ENCODE measurements around the gene JARID2. TPM values are rescaled to one million over a fixed set of nuclear protein-coding genes. Genes with fewer than 3 reads are reported as not detected.

Gene JARID2
- polyA plus RNA-seq, 1 donor: 13.1 TPM

GRCh38 chr6:15246666-15247499 is 1.0 kb downstream of the JARID2 start:
- DNase-seq (ENCODE audit: low read depth): no peak

GRCh38 chr6:15247500-15248450 is 1.9 kb downstream of the JARID2 start:
- DNase-seq (ENCODE audit: low read depth): no peak

DNA sequence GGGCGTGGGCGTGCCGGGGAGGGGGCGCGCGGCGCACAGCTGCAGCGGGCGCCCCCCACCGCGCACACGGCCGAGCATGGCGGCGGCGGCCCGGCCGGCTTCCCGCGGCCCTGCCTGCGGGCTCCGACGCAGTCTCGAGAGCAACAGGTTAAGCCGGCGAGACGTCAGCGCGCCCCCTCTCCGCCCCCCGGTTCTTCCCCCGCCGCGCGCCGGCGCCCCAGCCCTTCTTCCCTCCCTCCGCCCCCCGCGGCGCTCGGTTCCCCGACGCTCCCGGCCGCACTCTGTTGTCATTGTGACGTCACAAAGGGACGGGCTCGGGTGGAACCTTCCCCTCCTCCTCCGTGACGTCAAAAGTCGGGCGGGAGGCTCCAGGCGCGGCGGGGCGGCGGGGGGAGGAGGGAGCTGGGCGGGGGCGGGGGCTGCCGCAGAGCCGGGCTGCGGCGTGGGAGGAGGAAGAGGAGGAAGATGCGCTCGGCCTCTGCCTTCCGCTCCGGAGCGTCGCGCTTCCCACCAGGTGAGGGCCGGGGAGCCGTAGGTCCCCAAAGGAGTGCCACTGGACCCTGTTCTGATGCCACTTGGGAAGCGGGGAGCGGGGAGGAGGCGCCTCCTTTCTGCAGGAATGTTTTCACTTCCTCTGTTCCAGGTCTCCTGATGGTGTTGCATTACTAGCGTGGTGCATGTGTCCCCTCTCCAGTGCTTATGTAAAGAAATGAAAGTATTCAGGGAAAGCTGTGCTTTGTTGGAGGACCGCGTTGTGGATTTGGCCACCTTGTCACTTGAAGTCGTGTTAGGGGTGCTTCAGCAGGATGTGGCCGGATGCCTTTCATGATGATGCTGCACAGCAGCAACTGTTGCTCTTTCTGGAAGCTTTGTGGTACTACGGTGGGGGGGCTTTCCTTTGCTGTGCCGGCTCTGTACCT is 2.8 kb downstream of the JARID2 start:
- peak; percentile 89 for DNase-seq (ENCODE audit: low read depth)

DNA sequence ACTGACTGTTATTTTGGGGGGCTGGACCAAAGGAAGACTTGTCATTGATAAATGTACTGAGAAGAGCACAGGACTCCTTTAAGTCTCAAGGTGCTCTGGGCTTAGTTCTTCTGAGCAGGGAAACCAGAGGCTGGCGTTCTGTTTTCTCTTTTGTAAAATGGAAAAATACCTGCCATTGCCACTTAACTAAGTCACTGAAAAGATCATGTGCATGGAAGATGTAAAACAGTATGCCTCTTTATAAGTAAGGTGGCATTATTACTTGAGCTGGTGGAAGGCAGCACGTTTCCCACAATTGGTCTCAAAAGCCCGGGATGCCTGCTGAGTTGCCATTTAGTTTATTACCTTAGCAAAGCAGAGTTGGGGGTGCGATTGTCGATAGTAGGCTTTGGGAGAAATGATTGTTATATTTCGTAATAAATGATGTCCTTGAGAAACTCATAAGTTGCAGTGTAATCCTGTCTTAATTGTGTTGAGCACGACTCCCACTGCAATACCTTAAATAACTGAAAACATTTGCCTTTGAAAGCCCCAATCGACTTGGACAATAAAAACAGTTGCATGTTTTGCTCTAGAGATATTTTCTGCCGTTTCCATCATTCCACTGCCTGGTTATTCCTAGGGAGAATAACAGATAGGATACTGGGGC is 3.6 kb downstream of the JARID2 start:
- DNase-seq (ENCODE audit: low read depth): no peak

GRCh38 chr6:15250187-15251168 is 4.6 kb downstream of the JARID2 start:
- DNase-seq (ENCODE audit: low read depth): no peak

DNA sequence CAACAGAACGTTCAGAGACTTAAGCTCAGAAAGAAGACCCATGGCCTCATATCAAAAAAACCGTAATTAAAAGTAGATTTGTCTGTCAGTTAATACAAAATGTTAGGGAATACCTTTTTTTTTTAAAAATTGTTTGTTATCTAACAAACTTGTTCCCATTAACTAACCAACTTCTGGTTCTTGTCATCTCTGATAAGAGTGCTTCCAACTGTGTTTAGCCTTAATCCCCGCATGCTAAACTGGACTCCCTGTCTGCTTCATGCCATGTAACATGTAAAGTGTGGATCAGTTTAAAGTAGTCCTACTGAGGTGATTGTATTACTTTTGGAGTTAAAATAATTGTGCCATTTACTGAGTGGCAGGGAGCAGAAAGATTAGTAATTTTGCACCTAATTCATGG is 6.3 kb downstream of the JARID2 start:
- no peak for DNase-seq (ENCODE audit: low read depth)

- no peak for DNase-seq (ENCODE audit: low read depth)
Observed at GRCh38 chr6:15253203-15254022, 7.5 kb downstream of the JARID2 start.

DNA sequence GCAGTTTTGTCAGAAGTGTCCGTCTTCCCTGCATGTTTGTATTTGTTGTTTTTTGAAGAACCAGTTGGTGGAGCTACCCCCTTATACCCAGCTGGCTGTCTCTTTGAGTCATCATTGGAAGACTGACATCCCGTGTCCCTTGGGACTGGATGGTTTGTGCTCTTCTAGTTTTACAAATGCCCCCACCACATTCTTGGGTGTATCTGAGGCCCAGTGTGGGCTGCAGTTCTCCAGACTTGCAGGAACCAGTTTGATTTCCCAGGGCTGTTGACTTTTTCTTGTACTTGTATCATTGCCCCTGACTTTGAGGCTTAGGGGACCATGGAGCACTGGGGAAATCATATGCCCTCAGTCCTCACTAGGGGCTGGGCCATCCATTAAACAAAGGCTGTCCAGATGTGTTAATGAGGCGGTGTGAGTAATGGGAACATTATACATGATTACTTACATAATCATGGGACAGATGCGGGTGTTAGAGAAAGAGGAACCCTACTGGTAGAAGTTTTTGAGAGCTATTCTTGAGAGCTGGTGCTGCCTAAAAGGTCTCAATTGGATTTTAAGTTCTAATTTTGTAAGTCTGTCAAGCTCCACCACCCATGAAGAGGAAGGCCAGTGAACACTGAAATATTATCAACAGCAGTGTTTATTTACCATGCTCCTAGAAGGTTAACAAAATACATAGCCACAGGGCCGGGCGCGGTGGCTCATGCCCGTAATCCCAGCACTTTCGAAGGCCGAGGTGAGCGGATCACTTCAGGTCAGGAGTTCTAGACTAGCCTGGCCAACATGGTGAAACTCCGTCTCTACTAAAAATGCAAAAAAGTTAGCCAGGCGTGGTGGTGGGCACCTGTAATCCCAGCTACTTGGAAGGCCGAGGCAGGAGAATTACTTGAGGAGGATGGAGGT is 8.5 kb downstream of the JARID2 start:
- no peak for DNase-seq (ENCODE audit: low read depth)

DNA sequence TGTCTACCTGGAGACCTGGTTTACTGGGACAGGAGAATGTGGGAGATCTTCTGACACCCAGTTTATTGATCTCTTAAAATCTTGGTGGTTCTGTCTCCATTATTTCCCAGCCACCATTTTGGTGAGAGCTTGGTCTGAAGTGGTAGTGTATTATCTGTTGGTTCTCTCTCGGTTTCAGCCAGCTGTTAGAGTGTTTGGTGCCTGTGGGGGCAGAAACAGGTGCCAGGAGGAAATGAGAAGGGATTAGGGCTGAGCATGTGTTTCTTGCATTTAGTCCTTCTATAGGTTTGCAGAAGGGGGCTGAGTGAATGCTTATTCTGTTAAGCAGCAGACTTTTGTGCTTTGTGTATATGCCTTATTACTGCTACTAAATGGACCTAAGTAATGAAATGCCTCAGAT is 9.6 kb downstream of the JARID2 start:
- DNase-seq (ENCODE audit: low read depth): no peak

- no peak for DNase-seq (ENCODE audit: low read depth)
Observed at GRCh38 chr6:15255909-15256395, 10.1 kb downstream of the JARID2 start.

DNA sequence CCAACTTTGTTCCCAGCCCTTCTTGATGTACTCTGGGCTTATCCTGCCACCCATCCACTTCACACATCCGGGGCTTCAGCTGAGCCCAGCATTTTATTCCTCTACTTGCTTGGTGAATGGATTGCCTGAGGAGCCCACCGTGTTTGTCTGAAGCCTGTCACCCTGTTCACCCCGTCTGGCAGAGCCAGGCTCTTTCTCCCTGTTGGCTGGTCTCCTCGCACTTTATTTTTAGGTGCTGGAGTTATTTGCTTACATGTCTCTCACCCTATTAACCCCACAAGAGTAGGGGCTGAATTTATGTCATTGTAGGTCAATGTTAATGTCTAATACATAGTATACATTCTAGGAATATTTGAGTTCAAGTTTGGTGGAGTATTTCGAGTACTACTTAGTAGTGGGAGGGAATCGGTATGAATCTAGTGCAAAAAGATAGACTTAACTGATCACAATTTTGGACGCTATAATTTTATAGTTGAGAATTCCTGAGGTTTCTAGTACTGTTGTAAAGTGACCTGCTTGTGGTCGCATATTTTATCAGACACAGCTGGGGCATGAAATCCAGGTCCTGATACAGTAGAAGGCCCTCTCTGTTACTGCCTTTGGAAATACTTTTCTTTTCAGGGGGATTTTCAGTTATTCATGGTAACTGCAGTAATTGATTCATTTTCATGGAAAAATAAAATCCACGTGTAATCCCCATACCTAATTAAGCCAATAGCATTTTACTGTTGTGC is 10.8 kb downstream of the JARID2 start:
- DNase-seq (ENCODE audit: low read depth): no peak

GRCh38 chr6:15257357-15258132 is 11.7 kb downstream of the JARID2 start:
- no peak for DNase-seq (ENCODE audit: low read depth)

DNA sequence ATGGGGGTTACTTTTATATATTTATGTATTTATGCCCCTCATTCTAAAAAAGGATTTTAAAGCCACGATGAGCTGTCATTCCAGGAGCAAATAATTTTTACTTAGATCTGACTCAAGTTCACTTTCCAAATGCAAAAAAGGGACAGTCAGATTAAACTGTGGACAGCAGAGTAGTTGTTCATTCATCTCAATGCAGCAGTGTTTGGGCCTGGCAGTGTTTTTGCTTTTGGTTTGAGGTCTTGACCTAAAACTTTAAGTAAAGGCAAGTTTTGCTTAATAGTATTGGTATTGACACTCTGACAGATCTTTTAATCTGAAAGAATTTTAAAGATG is 13.9 kb downstream of the JARID2 start:
- no peak for DNase-seq (ENCODE audit: low read depth)

DNA sequence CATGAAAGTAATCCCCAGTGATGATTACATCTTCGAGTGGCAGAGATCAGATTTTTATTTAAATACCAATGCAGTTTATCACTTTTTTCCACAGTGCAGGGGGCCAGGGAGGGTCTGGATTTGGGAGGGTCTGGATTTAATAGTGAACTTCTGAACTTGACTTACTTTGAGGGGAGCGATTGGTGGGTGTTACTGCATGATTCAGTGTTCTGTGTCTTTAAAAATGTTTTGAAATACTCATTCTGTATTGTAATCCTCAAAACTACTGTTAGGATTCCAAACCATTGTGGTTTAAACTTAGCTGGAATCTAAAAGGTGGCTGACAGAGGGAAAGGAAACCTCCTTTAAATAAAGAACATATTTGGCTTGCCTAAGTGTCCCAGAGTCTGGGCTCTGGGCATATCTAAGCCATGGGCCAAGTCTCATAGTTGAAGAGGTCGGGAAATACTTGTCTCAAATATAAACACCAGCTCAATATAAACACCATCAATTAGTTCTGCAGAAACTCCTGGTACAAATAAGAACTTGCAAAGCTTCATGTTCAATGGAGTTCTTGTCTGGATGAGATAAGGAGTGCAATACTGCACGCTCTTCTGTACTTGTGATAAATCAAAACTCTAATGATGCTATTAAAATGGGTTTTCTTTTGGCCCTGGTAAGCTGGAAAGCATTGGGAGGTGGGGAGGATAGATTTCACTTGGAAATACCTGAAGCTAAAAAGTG is 14.4 kb downstream of the JARID2 start:
- no peak for DNase-seq (ENCODE audit: low read depth)

GRCh38 chr6:15263780-15264374 is 18.0 kb downstream of the JARID2 start:
- DNase-seq (ENCODE audit: low read depth): no peak

Measured in forelimb muscle (tissue), 1 donor.